Vagina (tissue), 2 donors: ENCODE data around the gene MBD1.

ENCODE experiments used
- POLR2A ChIP-seq, 2 donors: fragments of 450-650 bp; IDR thresholded peaks; one replicate each; pipeline ENCODE4 v1.6.1; 2017; ENCODE audit warnings: antibody characterized with exemption in 2 of 2, mild to moderate bottlenecking in 2 of 2, moderate library complexity in 2 of 2
- POLR2AphosphoS5 ChIP-seq, 2 donors: sonication (generic); formaldehyde crosslinking; IDR thresholded peaks; one replicate each; pipeline ENCODE4 v1.9.0; 2017; ENCODE audit warnings: antibody characterized with exemption in 2 of 2, mild to moderate bottlenecking in 2 of 2, low read depth in 1 of 2; ENCODE audit not compliant: insufficient read depth in 1 of 2
- TF ChIP-seq, protein P1 (sequence below), 3 experiments: fragments of 450-650 bp in 2 of 3; fragments of 200-600 bp in 1 of 3; sonication (generic) in 1 of 3; IDR thresholded peaks; one replicate each; pipeline ENCODE4 v1.5.1; 2017 to 2019; ENCODE audit warnings: antibody characterized with exemption in 3 of 3, mild to moderate bottlenecking in 2 of 3, moderate library complexity in 2 of 3

DNA sequence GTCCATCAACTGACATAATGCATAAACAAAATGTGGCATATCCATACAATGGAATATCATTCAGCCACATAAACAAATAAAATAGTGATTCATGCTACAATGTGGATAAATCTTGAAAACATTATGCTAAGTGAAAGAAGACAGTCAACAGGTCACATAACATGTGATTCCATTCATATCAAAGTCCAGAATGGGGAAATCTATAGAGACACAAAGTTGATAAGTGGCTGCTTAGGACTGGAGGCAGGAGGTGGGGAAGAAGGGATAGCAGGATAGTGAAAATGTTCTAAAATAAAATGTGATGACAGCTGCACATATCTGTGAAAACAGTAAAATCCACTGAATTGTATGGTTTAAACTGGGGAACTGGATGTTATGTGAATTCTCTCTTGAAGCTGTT, 33.8 kb downstream of the MBD1 start:
- TF ChIP-seq POLR2A (IDR thresholded peaks at IDR 0.05) (no peak), POLR2AphosphoS5 (IDR thresholded peaks at IDR 0.05; ENCODE audit: insufficient read depth in 1 of 2, low read depth in 1 of 2) (no peak)
- TF ChIP-seq, protein P1, sequence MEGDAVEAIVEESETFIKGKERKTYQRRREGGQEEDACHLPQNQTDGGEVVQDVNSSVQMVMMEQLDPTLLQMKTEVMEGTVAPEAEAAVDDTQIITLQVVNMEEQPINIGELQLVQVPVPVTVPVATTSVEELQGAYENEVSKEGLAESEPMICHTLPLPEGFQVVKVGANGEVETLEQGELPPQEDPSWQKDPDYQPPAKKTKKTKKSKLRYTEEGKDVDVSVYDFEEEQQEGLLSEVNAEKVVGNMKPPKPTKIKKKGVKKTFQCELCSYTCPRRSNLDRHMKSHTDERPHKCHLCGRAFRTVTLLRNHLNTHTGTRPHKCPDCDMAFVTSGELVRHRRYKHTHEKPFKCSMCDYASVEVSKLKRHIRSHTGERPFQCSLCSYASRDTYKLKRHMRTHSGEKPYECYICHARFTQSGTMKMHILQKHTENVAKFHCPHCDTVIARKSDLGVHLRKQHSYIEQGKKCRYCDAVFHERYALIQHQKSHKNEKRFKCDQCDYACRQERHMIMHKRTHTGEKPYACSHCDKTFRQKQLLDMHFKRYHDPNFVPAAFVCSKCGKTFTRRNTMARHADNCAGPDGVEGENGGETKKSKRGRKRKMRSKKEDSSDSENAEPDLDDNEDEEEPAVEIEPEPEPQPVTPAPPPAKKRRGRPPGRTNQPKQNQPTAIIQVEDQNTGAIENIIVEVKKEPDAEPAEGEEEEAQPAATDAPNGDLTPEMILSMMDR (IDR thresholded peaks at IDR 0.05): no peak
